ENCODE results near the gene TRABD2B.

The TRABD2B gene

DNA sequence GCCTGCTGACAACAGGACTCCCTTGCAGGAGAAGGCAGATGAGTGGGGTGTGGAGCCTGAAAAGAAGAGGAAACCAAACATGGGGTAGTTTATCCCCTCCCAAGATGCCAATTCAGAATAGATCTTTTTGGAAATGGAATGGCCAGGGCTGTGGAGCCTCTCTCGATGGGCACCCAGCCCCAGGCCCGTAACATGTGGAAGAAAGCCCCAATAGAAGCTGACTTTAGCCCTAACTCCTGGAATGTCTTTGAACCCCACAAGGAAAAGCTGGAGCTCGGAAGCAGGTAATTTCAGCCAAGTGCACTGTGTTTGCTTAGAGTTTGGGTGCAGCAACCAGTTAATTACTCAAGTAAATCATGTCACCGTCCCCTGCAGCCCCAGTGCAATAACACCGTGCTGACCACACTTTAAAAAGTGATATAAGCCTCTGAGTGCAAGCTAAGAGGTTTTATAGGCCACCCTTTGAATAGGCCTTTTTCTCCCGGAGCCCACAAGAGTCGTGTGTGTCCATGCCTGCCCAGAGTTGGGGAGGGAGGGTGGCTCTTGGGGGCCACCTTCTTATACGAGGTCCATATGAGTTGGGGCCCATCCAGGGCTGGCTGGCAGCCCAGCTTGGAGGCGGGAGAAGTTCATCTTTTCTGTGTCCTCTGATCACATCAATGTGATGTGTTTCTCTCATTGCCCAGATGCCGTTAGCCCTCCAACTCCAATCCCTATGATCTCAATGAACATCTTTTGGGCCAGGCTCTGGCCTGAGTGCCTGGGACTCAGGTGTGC is 153.2 kb downstream of the TRABD2B start:
- DNase-seq = no peak

DNA sequence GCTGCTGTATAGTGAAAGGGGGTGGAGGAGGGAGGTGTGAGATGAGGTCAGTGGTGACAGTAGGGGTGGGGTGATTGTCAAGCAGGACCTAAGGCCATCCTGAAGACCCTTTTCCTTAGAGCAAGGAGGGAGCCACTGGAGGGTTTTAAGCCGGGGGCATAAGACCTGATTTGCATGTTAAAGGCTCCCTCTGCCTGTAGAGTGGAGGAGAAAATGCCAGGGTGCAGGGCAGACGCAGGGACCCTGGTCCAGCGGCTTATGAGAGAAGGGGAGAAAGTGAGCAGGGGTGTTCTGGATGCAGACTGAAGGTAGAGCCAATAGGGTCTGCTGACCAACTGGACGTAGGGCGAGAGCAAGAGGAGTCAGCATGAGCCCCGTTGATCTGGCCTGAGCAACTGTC is 154.1 kb downstream of the TRABD2B start:
- DNase-seq = no peak

DNA sequence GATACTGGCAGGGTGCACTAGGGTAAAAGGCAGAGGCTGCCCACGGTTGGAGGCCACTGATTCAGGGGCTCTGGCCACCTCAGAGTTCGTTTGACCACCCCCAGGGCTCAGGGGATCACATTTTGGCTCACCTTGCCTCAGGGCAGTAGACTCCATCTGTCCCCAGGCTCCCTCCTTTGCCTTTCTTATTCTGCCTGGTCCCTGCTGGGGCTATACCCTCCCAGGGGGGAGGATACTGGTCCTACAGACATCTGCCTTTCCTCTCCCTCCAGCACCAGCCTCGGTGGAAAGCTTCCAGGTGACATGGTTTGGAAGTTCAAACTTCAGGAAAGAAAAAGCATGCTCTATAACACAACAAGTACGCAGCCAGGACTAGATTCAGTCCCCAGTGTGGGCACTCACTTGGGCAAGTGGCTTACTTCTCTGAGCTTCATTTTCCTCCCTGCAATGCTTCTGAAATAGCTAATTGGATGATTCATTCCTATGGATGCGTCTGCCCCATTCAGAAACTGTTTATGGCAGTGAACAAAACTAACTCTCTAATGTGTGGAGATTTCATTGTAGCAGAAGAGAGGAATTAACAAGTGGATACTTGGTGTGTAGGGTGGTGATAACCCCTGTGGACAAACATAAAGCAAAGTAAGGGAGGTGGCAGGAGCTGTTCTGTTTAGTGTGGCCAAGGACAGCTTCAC is 154.8 kb downstream of the TRABD2B start:
- peak in 1 of 2 experiments; percentile 2 for DNase-seq

DNA sequence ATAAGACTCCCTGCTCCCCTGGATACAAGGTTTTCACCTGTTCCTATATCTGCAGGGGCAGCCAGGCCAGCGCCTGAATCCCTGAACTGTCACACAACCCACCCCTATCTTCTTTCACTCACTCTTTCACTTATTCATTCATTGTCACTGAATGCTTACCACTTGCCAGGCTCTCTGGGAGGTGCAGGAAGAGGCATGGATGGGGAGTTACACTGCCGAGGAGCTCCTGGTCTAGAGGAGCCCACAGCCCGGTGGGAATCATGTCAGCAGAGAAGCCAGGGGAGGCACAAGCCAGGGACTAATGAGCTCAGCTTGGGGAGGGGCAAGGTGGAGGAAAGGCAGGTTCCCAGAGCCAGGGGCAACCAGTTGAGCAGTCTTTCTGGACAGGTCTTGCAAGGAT is 155.8 kb downstream of the TRABD2B start:
- no peak for DNase-seq

DNA sequence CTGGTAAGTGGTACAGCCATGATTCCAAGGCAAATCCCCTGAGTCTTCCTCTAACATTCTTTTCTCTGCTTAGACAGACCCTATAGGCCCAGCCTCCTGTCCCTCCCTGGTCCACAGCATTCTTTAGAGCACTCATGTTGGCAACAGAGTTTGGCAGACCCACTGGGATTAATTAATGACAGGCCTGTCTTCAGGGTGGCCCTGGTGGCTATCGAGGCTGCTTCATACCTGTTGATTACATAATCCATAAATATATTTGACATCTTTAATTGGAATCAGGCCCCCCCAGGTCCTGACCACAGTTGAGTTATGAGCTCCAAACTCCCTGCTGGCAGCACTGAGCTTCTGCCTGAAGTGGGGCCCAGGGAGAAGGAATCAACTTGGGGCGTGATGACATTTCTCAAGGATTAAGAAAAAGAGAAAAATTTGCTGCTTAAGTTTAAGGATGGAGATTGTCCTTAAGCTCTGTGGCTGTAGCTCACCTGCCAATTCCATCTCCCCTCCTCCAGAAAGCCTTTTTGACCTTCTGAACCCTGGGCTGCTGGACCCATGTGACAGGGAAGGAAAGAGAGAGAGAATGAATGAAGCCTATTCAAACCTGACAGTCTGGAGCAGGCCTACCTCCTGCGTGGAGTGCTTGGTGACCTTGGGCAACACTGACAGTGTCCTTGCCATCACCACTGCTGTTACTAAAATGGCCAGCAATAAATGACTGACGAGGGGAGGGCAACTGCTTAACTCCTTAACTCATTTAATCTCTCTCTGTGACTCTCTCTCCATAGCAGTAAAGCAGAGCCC is 156.6 kb downstream of the TRABD2B start:
- no peak for DNase-seq

DNA sequence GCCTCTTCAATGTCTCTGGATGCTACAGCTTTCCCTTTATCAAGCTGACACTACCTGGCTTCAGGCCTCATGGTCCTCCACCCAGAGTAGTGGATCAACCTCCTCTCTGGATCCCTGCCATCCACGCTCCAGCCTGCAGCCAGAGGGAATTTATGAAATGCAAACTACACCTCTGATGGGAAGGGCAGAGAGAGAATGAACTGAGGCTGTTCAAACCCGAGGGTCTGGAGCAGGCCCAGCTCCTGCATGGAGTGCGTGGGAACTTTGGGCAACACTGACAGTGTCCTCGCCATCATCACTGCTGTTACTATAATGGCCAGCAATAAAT is 157.8 kb downstream of the TRABD2B start:
- DNase-seq = no peak

DNA sequence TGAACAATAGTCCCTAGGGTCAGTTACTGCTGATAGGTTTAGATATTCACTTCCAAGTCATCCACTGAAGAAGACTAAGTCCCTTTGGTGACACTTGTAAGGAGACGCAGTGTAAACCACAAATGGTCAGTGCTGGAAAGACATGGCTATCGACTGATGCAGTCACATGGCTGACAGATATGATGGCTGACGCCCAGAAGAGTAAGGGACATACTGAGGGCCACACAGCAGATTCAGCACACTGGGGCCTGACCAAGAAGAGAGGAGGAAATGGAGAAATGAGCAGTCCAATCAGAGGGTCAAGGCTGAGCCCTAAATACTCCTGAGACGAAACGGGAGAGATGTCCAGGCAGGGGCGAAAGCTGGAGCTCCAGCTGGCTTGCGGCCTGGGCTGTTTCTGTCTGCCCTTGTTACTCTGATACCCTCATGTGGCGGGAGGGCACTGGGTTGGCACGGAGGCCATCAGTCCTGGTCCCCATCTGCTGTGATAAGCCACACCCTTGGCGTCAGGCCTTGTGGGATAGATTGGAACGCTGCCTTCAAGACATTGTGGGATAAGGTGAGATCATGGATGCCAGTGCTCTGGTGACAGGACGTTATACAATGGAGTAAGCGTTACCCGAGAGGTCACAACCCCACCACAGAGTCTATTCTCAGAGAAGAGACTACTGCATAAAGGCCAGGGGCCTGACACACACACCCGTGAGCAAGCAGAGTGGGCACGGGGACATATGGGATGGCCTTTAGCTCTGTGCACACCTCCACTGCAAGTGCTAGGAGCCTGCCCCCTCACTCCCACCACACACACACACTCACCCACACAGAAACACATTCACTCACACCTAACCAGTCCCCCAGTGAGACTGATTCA is 158.4 kb downstream of the TRABD2B start:
- DNase-seq = no peak

DNA sequence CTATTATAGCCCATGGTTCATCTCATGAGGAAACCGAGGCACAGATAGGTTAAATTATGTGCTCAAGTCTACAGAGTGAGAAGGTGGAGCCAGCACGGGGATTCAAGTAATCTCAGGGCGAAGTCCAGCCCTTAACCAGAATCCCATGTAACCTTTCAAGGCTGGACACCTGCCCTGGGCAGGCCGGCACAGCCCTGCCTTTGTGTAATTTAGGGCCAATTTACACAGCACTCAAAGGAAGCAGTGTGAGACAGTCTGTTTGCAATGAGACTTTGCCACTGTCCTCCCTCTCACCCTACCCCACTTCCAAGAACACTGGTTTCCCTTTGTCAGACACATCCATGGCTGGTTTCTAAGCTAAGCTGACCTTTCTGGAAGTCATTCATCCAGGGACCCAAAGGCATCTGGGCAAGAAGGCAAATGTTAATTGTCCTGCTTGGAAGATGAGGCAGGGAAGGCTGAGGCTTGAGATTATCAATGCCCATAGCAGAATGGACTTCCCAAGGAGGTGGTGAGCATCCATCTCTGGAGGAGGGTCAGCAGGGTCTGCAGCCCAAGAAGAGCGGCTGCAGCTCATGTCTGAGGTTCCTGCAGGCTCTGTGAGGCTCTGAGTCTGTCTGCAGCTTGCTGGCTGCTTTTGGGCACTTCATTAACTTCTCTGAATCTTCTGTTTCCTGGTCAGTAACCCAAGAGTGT is 159.2 kb downstream of the TRABD2B start:
- no peak for DNase-seq

DNA sequence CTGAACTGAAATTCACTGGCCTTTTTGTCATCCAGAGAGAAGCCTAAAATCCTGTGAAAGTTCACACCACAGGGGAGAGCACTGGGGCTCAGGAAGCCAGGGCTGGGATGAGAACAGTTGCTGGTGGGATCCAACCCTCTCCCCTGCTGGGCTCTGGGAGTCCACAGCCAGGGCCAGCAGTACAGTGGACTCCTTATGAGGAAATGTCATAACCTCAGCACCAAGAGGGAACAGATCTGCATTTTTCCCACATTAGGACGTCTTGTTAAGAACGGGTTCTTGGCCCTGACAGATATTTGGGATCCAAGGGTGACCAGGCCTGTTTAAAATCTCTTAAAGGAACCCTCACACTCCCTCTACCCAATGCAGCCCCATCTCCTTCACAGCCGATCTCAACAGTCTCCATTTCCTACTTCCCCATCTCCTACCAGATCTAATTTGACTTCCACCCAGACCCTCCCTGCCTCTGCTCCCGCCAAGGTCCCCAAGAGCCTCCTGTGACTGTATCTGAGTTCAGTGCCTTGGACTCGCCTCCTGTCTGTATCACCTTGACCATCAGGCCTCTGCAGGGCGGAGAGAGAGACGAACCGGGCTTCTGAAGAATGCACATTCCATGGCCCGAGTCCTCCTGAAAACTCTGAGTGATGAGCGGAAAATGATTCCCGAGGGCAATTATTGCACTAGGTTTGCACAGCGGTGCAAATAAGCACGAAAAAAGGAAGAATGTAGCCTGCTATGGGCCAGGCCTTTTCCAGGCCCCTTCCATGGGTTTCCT is 159.9 kb downstream of the TRABD2B start:
- DNase-seq = no peak

DNA sequence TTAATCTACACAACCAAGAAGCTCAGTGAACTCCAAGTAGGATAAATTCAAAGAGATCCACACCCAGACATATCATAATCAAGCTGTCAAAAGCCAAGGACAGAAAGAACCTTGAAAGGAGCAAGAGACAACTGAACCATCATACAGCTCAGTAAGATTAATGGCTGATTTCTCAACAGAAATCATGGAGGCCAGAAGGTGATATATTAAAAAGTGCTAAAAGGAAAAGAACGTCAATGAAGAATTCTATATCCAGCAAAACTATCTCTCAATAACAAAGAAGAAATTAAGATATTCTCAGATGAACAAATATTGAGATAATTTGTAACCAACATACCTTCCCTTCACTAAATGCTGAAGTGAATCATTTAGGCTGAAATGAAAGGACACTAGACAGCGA is 161.8 kb downstream of the TRABD2B start:
- DNase-seq = no peak

GRCh38 chr1:47834326-47834725 is 162.9 kb downstream of the TRABD2B start:
- no peak for DNase-seq

DNA sequence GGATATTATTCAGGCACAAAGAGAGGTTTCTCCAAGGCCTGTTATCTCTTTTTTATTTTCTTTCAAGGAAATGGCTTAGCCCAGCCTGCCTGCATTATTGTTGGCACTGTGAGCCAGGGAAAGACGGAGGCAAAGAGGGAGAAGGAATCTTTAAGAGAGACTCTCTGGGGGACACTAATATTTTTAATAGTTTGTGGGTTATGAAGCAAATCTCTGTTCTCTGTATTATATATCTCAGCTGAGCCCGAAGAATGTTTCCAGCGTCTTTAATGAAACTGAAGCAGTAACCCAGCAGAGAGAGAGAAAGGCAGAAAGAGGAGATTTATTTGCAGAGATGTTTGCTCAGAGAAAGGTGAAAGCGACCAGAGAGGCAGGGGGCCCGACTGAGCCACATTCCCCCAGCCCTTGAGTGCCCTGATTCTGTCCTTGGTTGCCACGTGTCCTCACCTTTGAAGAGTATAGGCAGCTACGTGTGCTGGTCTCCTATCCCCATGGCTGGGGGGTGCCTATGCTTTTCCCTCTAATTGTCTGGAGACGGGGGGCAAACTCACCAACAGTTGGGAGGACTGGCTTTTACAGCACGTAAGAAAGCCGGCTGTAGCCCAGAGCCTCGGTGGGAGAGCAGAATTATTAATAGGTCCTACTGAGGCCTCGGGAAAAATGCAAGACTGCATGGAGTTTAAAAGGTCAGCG is 166.4 kb downstream of the TRABD2B start:
- no peak for DNase-seq

- no peak for DNase-seq
Observed at GRCh38 chr1:47830021-47830420, 167.2 kb downstream of the TRABD2B start.

- no peak for DNase-seq
Observed at GRCh38 chr1:47828978-47829377, 168.2 kb downstream of the TRABD2B start.

- no peak for DNase-seq
Observed at GRCh38 chr1:47827109-47827508, 170.1 kb downstream of the TRABD2B start.

- no peak for DNase-seq
Observed at GRCh38 chr1:47824716-47825115, 172.5 kb downstream of the TRABD2B start.

- DNase-seq = no peak
Observed at GRCh38 chr1:47824297-47824696, 172.9 kb downstream of the TRABD2B start.

- no peak for DNase-seq
Observed at GRCh38 chr1:47823040-47823808, 174.0 kb downstream of the TRABD2B start.

DNA sequence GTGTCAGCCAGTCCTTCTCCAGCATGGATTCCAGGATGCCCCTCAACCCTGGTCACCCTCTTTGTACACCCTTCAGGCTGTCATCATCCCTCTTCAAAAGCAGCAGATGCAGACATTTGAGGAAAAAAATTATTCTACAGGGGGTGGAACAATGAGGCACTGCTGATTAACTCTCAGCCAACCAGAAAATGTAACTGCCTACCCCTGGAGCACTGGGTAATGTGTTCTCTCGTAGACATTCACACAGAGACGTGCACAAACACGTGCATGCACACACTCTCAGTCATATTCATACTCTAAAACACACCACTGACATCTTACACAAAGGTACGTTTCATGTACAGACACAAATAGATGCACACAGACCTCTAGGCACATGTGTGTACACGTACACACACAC is 175.4 kb downstream of the TRABD2B start:
- DNase-seq = no peak

- DNase-seq = no peak
Observed at GRCh38 chr1:47819574-47819888, 177.7 kb downstream of the TRABD2B start.

Data from NCI-H524 (cell line).